Measurements from ENCODE around the gene TBC1D24. TPM values are rescaled to one million over a fixed set of nuclear protein-coding genes. Genes with fewer than 3 reads are reported as not detected.

Gene TBC1D24
- total RNA-seq, 4 donors from 2014 or later = 5.6 to 16.2 (median 13.6) TPM

- H3K36me3 ChIP-seq = peaks cover 0 to 11% (median 0%) of the 10 kb centered on the region in 3 donors
- TF ChIP-seq CTCF (IDR thresholded peaks at IDR 0.05) (no peak), POLR2A (IDR thresholded peaks at IDR 0.05) (no peak)
- no peak overlapping the region for H3K27ac ChIP-seq
These were observed 20.1 kb downstream of the TBC1D24 start for GRCh38 chr16:2495041-2495440.

GRCh38 chr16:2496223-2497115 lies 21.5 kb downstream of the TBC1D24 start:
- peaks cover 0 to 11% (median 0%) of the 10 kb centered on the region in 3 donors for H3K36me3 ChIP-seq
- no peaks in the 10 kb centered on the region for H3K9me3 ChIP-seq
- H3K4me1 ChIP-seq = peaks cover 0 to 2% (median under 1%) of the 10 kb centered on the region in 4 donors
- no peak overlapping the region for H3K4me3 ChIP-seq
- TF ChIP-seq POLR2A (IDR thresholded peaks at IDR 0.05) = no peak
- no peak for TF ChIP-seq CTCF (IDR thresholded peaks at IDR 0.05)
- no peaks in the 10 kb centered on the region for H3K27me3 ChIP-seq
- no peak overlapping the region for H3K27ac ChIP-seq
- no peak for DNase-seq

More at GRCh38 chr16:2495041-2495440, 20.1 kb downstream of the TBC1D24 start:
- DNase-seq = no peak
- Histone ChIP-seq H3K4me3 (no peak overlapping the region), H3K27me3 (no peaks in the 10 kb centered on the region), H3K9me3 (no peaks in the 10 kb centered on the region), H3K4me1 (no peaks in the 10 kb centered on the region)

DNA sequence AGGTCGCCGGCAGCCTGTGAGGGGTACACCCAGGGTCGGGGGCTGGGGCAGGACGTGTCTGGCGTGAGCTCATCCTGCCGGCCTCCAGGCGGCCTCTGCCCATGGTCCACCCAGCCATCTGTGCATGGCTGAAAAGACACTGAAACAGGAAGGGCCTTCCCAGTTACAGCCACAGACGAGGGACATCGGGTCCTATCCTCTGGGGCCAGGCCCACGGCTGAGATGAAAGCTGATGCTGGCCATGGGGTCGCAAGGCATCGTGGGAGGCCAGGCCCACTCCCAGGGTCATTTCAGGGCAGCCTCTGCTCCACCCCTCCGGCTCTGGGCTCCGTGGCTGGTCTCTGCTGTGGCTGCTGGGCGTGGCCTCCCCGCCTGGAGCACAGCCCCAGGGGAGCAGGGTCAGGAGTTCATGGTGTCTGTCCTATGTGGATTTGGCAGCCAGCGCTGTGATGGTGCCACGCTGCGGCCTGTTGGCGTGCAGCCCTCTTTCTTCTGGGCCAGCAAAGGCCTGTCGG lies 22.2 kb downstream of the TBC1D24 start:
- TF ChIP-seq CTCF (IDR thresholded peaks at IDR 0.05) (no peak), POLR2A (IDR thresholded peaks at IDR 0.05) (no peak)
- no peak overlapping the region for H3K4me3 ChIP-seq
- no peaks in the 10 kb centered on the region for H3K27me3 ChIP-seq
- DNase-seq = no peak
- peaks cover 0 to 11% (median 0%) of the 10 kb centered on the region in 3 donors for H3K36me3 ChIP-seq
- H3K27ac ChIP-seq = no peak overlapping the region
- no peaks in the 10 kb centered on the region for H3K9me3 ChIP-seq
- peaks cover 0 to 8% (median 2%) of the 10 kb centered on the region in 4 donors for H3K4me1 ChIP-seq

DNA sequence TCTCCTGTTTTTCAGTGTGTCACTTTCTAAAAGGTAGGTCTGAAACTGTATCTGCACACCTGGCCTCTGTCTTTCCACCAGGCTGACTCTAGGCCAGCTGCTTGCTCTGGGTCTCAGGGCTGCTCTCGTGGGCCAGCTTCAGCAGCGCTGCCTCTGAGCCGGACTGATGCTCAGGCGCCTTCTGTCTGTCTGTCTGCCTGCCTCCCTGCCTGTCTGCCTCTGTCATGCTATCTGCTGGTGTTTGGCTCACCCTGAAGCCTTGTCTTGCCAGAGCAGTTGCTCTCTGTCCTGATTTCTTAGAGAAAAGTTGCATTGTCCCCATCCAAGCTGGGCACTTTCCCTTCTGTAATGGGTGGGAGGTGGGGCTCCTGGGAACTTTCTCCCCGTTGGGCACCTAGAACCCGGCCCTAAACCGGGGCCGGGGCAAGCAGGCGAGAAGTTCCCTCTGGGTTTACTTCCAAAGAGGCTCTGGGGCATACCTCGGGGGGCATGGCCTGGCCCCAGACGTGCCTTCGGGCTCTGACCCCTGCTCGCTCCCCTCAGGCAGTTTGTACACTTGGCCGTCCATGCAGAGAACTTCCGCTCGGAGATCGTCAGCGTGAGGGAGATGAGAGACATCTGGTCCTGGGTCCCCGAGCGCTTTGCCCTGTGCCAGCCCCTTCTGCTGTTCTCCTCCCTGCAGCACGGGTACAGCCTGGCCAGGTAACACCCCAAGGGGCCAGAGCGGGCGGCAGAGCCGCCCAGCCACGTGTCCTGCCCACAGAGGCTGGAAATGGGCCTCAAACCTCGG lies 23.0 kb downstream of the TBC1D24 start:
- Histone ChIP-seq H3K27ac (no peak overlapping the region), H3K4me3 (no peak overlapping the region)

More for the DNA sequence above, 23.0 kb downstream of the TBC1D24 start:
- Histone ChIP-seq H3K9me3 (no peaks in the 10 kb centered on the region), H3K27me3 (no peaks in the 10 kb centered on the region), H3K4me1 (peaks cover 0 to 11% (median 2%) of the 10 kb centered on the region in 4 donors), H3K36me3 (peaks cover 0 to 11% (median 0%) of the 10 kb centered on the region in 3 donors)
- no peak for TF ChIP-seq POLR2A (IDR thresholded peaks at IDR 0.05)
- TF ChIP-seq CTCF (IDR thresholded peaks at IDR 0.05) = no peak
- no peak for DNase-seq
